BJ (cell line): Measurements from ENCODE around the gene ATRAID. TPM values are rescaled to one million over a fixed set of nuclear protein-coding genes. Genes with fewer than 3 reads are reported as not detected.
"Not testable (repeated sequence)": the region's sequence is repeated elsewhere in the genome, so short reads cannot be mapped to it uniquely, and the experiment has no call there.

Source experiments
- CTCF ChIA-PET: fragments of 350-600 bp; formaldehyde crosslinking; extraction: SDS; loops from one replicate; lab custom pipeline; 2021; ENCODE audit warnings: antibody characterized with exemption, inconsistent platforms; lab: Yijun Ruan, JAX
- POLR2A ChIA-PET: fragments of 300-600 bp; sonication (Branson Sonifier 250); formaldehyde crosslinking; extraction: SDS; loops from one replicate; lab custom pipeline; 2021; ENCODE audit warnings: antibody characterized with exemption; lab: Charles Lee
- DNase-seq: peaks from one replicate; pipeline ENCODE4 v3.0.0-alpha.2; 2011; ENCODE audit warnings: low read depth
- H3K27me3 ChIP-seq: 2 replicates; pipeline ENCODE4 v1.6.0; 2011; ENCODE audit warnings: low read length; ENCODE audit not compliant: control insufficient read depth, insufficient read depth
- H3K36me3 ChIP-seq: 2 replicates; pipeline ENCODE4 v1.5.1; 2011; ENCODE audit warnings: low read length; ENCODE audit not compliant: control insufficient read depth, insufficient read depth
- H3K4me3 ChIP-seq: 2 replicates; pipeline ENCODE4 v1.5.1; 2011; ENCODE audit warnings: low read depth, mild to moderate bottlenecking, control low read depth, low read length
- polyA plus RNA-seq: library from polyadenylated mRNA; depleted of rRNA; stranded (reverse); fragments of >200 nt; gene quantifications from 2 replicates; pipeline ENCODE4 v1.2.3, GENCODE V29; 2011
- TF ChIP-seq, protein P1 (sequence below): IDR thresholded peaks from 2 replicates; pipeline ENCODE4 v1.5.1; 2011; ENCODE audit warnings: low read depth, mild to moderate bottlenecking, control low read depth, inconsistent platforms, low read length, moderate library complexity; ENCODE audit not compliant: insufficient read depth

ATRAID gene
- polyA plus RNA-seq, 1 experiment, result 217 TPM

DNA sequence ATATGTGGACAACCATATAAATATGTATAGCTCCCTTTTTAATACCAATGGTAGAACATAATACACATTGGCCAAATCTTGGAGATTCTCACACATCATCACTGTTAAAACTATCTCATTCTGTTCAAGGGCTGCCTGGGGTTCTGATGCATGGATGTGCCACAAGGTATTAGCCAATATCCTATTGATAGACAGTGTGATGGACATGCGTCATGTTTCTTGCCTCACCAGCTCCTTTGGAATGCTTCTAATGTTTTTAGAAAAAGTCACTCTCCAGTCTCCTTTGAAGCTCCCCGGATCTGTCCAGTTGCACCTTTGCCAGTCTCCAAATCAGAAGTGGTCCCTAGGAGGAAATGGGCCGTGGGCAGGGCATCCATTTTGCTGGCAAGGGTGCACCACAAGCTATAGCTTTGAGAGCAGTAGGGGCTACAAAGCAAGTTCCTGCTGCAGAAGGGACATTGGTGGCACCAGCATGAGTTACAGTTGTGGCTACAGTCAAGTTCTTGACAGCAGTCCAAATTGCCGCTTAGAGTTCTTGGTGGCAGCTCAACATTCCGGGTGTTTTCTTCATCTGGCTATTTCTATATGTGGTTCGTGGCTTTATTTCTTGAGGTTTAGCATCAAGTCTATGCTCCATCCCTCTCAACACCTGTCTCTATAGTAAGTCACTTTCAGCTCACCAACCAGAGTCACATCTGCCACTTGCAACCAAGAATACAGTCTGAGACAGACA is 25.1 kb upstream of the ATRAID start:
- CTCF ChIA-PET, result interaction anchor here (1.0 to 5.2 kb wide), 7 partner anchors 16 to 100 kb away, joined by 3 to 24 read pairs (median 5); partner anchors contain the start of genes KHK and PREB
- no peaks in the 10 kb centered on the region; the same call in 1 of the 2 replicates for H3K27me3 ChIP-seq
- TF ChIP-seq, protein P1, sequence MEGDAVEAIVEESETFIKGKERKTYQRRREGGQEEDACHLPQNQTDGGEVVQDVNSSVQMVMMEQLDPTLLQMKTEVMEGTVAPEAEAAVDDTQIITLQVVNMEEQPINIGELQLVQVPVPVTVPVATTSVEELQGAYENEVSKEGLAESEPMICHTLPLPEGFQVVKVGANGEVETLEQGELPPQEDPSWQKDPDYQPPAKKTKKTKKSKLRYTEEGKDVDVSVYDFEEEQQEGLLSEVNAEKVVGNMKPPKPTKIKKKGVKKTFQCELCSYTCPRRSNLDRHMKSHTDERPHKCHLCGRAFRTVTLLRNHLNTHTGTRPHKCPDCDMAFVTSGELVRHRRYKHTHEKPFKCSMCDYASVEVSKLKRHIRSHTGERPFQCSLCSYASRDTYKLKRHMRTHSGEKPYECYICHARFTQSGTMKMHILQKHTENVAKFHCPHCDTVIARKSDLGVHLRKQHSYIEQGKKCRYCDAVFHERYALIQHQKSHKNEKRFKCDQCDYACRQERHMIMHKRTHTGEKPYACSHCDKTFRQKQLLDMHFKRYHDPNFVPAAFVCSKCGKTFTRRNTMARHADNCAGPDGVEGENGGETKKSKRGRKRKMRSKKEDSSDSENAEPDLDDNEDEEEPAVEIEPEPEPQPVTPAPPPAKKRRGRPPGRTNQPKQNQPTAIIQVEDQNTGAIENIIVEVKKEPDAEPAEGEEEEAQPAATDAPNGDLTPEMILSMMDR, result no peak
- DNase-seq, result no peak
- POLR2A ChIA-PET, result no interaction called here
- no peak overlapping the region for H3K4me3 ChIP-seq
- no peaks in the 10 kb centered on the region for H3K36me3 ChIP-seq

DNA sequence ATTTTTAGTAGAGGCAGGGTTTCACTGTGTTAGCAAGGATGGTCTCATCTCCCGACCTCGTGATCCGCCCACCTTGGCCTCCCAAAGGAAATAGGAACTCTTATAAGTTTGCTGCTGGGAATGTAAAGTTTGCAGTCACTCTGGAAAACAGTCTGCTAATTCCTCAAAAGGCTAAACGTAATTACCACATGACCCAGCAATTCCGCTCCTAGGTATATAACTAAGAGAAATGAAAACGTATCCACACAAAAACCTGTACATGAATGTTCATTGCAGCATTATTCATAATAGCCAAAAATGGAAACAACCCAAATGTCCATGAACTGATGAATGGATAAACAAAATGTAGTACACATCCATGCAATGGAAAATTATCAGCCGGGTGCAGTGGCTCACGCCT is 21.9 kb upstream of the ATRAID start:
- no peaks in the 10 kb centered on the region for H3K36me3 ChIP-seq
- H3K4me3 ChIP-seq, result no peak overlapping the region
- DNase-seq, result no peak
- ChIA-PET POLR2A (no interaction called here), CTCF (interaction anchor here (1.0 to 3.3 kb wide), 2 partner anchors 10 to 89 kb away, joined by 3 to 35 read pairs; no protein-coding TSS in a partner anchor)
- TF ChIP-seq, protein P1, result no peak
- no peaks in the 10 kb centered on the region; the same call in 1 of the 2 replicates for H3K27me3 ChIP-seq

DNA sequence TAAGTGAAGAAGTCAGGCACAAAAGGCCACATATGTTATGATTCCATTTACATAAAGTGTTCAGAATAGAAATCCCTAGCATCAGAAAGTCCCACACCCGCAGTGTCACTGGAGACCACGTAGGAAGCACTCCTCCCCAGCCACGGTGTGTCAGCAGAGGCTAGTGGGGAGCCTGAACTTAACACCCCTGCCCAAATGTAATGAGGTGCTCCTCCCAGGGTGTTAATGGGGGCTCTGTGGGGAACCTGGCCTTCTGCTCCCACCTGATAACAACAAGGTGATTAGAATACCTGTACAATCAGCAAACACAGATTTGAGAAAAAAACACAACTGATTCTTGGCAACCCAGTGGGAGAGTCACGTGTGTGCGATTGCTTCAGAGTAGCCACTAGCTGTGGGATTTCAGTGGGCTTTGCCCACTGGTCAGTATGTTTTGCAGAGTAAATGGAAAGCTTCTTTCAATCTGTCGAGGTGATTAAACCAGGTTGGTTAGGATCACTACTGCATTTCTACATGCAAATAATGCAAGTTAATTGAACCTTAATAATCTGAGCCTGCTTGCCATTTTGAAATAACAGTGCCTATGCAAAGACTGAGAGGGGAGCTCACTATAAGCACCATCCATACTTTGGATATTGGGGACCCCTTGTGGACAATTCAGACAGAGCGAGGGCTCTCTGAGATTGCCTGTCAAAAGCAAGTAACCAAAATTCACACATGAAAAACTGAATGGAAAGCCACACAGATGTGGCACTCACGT is 20.6 kb upstream of the ATRAID start:
- Histone ChIP-seq H3K27me3 (no peaks in the 10 kb centered on the region; the same call in 1 of the 2 replicates), H3K4me3 (no peak overlapping the region), H3K36me3 (no peaks in the 10 kb centered on the region)
- DNase-seq, result no peak
- ChIA-PET POLR2A (interaction anchor here (0.6 kb wide), 1 partner anchor 112 kb away, joined by 3 read pairs; no protein-coding TSS in a partner anchor), CTCF (interaction anchor here (0.7 to 3.3 kb wide), 21 partner anchors 13 to 225 kb away, joined by 3 to 38 read pairs (median 5); partner anchors contain the start of genes ABHD1, CGREF1, KHK and PRR30)
- TF ChIP-seq, protein P1, result peak; percentile 74

DNA sequence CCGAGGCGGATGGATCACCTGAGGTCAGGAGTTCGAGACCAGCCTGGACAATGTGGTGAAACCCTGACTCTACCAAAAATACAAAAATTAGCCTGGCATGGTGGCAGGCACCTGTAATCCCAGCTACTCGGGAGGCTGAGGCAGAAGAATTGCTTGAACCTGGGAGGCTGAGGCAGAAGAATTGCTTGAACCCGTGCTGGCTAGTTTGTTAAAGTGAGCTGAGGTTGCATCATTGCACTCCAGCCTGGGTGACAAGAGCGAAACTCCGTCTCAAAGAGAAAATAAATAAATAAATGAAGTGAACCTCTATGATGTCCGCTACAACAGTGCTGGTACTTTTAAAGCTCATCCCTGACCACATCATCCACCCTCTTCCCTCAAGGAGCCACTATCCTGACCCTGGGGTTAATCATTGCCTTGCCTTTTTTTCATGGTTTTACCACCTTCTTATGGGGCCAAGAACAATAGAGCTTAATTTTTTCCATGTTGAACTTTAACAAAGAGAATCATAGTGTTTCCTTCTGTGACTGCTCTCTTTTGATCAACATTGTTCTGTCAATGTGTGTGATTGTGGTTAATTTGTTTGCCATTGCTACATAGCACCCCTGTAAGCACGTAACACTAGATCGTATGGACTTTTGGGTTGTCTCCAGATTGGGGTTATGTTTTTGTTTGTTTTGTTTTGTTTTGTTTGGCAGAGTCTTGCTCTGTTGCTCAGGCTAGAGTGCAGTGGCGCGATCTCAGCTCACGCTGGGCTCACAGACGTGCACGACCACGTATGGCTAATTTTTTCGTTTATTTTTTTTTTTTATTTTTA is 17.1 kb upstream of the ATRAID start:
- DNase-seq, result no peak
- Histone ChIP-seq H3K27me3 (no peaks in the 10 kb centered on the region; the same call in 1 of the 2 replicates), H3K4me3 (no peak overlapping the region), H3K36me3 (no peaks in the 10 kb centered on the region)
- TF ChIP-seq, protein P1, result no peak
- ChIA-PET CTCF (interaction anchor here (0.6 to 1.5 kb wide), 4 partner anchors 9 to 97 kb away, joined by 3 to 4 read pairs (median 3); no protein-coding TSS in a partner anchor), POLR2A (interaction anchor here (0.6 kb wide), 1 partner anchor 114 kb away, joined by 4 read pairs; no protein-coding TSS in a partner anchor)

DNA sequence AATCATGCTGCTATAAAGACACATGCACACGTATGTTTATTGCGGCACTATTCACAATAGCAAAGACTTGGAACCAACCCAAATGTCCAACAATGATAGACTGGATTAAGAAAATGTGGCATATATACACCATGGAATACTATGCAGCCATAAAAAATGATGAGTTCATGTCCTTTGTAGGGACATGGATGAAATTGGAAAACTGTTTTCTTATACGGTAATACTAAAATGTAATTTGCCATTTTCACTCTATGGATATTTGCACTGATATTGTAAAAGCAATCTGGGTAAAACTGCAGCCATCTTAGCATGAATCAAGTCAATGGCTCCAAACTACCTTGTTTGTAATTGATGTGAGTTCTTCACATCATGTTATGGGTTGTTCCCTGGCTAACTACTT is 16.0 kb upstream of the ATRAID start:
- POLR2A ChIA-PET, CTCF ChIA-PET, H3K36me3 ChIP-seq, H3K27me3 ChIP-seq, H3K4me3 ChIP-seq, DNase-seq: not testable (repeated sequence)

DNA sequence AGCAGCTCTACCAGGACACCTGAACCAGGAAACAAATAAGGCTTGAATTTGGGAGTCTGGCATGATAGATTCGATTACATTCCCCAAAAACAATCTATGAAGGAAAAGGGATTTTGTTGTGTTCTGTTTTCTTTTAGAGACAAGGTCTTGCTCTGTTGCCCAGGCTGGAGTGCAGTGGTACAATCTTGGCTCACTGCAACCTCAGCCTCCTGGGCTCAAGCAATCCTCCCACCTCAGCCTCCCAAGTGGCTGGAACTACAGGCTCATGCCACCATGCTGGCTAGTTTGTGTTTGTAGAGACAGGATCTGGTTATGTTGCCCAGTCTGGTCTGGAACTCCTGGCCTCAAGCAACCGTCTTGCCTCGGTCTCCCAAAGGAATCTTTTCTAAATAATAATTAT is 13.8 kb upstream of the ATRAID start:
- POLR2A ChIA-PET, H3K4me3 ChIP-seq, CTCF ChIA-PET, H3K27me3 ChIP-seq, H3K36me3 ChIP-seq, DNase-seq: not testable (repeated sequence)
